CD4-positive, alpha-beta T cell treated with Interleukin-6 at 100 ng/mL for 8 hours (primary cell): ENCODE measurements around the gene MAP3K8.
"Not testable (repeated sequence)": the region's sequence is repeated elsewhere in the genome, so short reads cannot be mapped to it uniquely, and the experiment has no call there.

Source experiments
- DNase-seq: peaks from one replicate; pipeline ENCODE4 v3.0.0-alpha.2; 2020; ENCODE audit warnings: mixed read lengths, low spot score

MAP3K8 gene

DNA sequence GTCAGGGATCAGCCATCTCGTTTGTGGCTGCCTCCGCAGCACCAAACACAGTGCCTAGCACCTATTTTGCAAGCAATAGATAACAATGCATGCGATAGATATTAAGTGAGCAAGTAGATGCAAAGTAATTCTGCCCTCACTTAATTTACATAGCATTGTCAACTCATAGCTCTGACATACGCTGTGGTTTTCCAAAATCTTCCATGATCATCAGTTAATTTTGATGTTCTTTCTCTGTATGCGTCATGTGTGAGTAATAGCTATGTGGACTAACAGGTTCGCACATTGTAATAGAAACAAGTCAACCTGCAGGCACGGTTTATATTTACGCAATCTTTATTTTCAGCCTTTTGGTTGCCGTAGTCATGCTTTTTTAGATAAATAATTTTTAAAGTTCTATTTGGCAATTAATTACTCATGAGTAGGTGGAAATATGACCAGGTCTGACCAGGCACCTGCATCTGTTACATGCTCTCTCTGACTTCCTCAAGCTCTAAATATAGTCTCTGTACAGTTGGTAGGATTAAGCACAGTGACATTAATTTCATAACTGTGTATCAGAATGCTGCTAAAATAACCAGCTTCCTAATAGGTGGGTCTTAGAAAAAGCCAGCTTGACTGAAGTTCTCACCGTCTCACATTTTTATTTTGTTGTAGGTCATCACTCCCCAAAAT, 13.3 kb downstream of the MAP3K8 start:
- no peak for DNase-seq

DNA sequence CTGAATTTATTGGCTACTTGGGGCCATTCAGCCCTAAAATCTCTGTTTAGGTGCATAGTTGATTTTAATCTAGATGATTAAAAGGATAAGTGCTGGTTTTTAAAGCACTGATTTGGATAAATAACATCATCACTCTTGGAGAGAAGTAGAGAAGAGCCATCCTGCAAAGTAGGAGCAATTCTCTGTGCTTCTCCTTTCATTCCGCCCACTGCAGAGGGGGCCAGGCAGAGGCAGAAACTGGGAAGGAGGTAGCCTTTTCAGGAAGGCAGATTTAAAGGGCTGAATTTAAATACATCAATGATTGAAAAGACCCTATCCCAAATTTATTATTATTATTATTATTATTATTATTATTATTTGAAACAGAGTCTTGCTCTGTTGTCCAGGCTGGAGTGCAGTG, 14.1 kb downstream of the MAP3K8 start:
- DNase-seq, result no peak

DNA sequence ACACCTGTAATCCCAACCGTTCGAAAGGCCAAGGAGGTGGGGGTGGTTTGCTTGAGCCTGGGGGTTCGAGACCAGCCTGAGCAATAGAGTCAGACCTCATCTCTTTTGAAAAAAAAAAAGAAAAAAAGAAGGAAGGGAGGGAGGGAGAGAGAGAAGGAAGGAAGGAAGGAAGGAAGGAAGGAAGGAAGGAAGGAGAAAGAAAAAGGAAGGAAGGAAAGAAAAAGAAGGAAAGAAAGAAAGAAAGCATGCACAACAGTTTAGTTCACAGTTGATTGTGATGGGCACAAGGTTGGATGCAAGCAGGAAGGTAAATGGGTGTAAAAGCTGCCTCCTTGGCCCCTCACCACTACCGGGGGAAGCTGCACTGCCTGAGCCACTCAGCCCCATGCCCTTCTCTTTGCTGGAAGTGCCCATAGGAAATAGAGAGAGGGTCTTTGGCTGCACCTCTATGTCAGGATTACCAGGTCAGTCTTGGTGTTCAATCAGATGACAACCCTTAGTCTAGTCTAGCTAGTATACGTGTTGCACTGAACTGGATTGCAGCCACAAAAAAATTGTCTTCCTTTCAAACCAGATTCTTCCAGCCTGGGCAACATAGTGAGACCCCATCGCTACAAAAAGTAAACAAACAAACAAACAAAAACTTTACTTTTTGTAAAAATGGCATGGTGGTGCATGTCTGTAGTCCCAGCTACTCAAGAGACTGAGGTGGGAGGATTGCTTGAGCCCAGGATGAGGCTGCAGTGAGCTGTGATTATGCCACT, 20.0 kb downstream of the MAP3K8 start:
- DNase-seq, result no peak

DNA sequence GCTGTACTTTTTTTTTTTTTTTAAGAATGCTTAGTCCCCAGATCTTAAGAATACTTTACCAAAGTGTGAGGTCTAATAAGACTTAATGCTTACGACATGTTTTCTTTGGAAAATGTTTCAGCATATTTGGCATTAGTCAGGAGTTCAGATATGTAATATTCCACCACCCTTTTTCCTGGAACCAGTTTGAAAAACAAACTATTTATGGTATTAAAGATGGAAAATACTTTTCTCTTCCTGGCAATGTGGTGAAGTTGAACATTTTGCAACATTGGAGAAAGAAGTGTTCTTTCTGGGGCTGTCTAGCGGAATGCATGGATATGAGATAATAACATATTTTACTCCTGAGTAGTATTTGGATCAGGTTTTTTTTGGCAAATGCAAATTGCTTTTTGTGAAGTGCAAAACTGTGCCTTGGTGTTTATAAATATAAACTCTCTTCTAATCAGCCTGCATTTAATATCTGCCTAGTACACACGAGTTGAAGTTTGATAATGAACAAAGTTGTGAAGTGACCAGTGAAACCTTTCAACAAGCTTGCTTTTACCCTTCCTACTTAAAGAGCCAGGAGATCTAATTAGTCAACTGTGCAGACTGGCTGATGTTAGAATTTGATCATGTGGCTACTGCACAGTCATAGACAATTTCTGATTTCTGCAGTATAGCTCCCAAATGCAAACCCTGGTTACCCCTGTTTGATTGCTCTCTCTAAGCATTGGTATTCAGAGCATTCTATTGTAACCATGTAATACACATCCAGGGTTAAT, 20.9 kb downstream of the MAP3K8 start:
- DNase-seq, result no peak

DNA sequence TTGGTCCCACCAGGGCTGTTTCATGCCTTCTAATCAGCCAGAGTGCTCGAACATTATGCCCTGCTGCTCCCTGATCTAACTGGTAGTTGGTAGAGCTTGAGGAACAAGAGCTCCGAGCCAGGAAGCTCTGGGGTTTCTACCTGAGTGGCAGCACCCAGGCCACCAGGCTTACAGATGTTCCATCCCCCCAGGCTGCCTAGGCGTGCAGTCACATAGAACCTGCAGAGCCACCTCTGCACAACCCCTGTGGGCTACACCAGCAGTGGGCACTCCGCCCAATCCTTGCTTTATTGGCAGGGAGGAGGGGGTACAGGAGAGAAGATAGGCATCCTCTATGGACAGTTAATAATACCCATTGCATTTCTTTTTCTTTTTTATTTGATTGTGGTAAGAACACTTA, 21.8 kb downstream of the MAP3K8 start:
- DNase-seq, result peak; percentile 19

DNA sequence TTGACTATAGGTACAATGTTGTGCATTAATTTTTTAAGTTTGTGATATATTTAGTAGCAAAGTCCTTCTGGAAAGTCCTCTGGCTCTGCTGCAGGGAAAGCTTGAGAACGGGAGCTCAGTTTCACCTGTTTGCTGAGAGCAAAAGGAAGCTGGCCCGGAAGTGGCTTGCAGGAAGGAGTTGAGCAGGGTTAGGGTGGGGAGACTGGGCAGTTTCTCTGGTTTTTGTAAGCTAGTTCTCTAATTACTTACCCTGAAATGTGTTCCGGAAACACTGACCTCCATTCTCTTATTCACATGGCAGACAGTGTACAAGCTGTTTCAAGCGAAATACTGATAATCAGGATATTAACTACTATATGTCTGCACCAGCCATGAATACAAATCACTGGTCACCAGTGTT, 22.3 kb downstream of the MAP3K8 start:
- peak; percentile 34 for DNase-seq

DNA sequence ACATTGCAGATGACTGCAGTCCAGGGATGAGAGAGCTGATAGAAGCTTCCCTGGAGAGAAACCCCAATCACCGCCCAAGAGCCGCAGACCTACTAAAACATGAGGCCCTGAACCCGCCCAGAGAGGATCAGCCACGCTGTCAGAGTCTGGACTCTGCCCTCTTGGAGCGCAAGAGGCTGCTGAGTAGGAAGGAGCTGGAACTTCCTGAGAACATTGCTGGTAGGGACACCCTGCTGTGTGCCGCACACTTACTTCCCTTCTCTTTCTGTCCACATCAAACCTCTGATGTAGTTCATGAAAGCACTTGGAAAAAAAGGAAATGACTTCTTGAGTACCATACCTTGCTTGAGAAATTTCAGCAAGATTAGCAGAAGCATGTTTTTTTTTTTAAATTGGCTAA, 25.3 kb downstream of the MAP3K8 start:
- DNase-seq, result no peak

DNA sequence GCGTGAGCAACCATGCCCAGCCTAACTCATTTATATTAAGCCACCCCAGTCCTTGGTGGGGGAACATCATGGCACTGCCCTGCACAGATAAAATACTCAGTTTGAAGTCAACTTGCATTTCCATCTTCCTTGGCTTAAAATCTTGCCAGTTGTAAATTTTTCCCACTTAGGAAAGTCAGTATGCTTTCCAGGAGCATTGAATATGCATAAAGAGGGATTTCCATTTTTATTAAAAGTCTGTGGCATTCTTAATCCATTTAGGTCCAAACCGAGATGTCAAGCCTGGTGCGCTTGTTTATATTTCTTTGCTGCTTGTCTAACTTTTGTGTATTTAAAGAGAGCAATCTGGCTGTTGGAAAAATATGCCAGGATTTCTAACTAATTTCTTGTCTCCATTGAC, 26.1 kb downstream of the MAP3K8 start:
- DNase-seq, result no peak

DNA sequence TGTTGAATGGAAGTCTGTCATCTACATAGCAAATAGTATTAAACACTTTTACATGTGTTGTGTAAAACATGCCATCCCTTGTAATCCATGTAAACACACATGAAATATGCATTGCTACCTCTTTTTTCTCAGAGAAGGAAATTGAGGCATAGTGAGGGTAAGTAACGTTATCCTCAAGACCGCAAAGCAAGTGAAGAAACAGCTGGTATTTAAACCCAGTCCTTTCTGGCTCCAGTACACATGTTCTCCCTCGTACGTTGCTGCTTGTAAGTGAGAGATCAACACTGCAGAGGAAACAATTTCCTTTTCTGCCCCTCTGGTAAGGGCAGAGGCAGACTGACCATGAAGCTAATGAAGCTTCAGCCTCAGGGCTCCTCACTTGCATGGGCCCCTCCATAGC, 28.5 kb downstream of the MAP3K8 start:
- DNase-seq, result no peak

DNA sequence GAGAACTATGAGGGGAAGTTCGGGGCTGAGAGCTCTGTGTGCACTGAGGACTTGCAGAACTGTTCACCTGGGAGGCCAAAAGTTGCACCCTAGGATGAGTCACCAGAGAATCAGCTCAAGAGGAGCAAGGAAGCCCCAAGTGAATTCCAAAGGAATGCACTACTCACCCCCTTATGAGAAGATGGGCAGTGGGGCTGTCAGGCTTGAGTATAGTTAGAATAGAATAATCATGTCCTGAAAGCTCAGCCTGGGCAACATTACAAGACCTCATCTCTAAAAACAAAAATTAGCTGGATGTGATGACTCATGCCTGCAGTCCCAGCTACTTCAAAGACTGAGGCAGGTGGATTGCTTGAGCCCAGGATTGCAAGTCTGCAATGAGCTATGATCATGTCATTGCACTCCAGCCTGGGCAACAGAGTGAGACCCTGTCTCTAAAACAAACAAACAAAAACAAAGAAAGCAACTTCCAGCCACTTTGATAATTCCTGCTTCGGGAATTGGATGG, 30.0 kb downstream of the MAP3K8 start:
- no peak for DNase-seq

DNA sequence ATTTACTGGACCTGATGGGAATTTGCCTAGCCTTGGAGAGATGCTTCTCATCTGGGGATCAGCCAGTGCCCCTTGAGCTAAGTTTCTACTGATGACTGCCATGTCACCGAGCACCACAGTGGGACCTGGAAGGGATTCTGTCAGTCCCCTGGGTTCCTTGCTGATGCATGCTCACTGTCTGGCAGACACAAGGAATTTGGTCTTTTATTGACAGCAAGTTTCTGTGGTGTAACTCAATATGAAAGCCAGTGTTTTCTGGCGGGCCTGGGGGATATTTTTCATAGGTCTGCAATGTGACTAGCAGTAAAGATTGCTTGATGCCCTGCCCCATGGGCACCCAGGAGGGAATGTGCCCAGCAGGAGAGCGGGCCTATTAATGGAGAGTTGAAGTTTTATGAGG, 30.7 kb downstream of the MAP3K8 start:
- DNase-seq, result no peak

DNA sequence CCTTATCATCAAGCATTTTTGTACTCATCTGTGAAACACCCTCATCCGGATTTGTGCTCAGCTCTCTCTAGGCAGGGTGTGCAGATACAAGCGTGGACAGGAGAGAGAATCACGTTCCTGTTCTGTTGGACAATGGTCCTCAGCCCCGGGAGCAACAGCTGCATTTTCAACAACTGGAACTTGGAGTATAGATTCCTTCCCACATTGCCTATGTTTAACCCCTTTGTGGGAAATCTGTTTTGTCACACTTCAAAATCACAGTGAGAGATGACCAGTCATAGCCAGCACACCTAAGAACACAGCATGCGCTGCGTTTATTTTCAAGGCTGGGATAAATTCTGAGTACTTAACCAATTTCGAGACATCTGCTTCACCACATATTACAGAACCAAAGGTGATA, 32.5 kb downstream of the MAP3K8 start:
- DNase-seq, result no peak

DNA sequence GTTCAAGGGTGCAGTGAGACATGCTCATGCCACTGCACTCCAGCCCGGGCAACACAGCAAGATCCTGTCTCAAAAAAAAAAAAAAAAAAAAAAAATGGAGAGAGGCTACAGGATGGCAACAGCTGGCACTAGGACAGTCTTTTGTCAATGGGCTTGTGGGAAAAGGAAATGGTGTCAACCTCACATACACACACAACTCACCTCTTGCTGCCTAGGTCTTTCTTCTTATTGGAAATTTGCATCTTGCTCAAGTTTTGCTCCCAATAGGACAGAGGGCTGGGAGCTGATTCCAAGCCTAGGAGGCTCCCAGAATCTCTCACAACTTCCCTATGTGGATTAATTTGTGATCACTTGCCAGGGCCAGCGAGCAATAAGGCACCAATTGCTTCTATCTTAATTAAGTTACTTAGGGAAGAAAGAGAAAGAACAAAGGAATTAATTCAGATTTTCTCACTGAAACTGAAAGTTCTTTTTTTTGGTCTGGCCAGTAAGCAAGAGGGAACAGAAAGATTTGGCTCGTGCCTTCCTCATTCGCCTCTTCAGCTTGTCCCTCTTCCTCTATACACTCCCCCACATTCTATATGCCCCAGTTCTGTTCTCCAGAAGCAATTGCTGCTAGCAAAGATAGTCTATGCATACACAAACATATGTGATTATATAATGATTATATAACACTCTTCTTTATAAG, 33.8 kb downstream of the MAP3K8 start:
- DNase-seq, result no peak

DNA sequence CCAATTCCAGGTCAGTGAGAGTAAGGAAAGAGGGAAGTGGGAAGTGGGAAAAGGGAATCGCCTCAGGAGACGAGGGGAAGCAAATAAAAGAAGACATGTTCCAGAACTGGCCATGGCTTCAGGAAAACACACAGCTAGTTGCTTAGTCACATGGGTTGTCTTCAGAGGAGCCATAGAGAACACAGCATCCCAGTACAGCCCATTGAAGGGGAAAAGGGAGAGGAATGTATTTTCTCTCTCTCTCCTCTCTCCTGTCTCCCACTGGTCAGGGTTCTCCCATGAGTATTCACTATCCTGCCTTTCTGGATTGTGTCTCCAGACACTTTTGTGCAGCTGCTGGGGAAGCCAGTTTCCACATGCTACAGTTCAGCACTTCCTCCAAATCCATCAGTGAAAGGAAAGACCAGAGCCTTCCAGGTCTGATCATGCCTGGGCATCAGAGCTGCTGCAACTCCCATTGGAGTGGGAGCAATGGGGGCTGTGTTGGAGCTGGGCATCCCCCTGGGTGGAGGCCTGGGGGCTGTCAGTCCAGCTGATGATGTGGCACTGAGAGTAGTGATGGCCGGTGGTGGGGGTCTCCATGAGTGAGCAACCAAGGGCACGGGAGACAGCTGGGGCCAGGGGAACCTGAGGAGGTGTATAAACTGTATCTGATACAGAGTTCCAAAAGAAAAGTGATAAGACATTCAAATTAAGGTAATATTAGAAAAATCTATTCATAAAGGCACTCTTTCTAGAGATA, 38.6 kb downstream of the MAP3K8 start:
- DNase-seq, result no peak

DNA sequence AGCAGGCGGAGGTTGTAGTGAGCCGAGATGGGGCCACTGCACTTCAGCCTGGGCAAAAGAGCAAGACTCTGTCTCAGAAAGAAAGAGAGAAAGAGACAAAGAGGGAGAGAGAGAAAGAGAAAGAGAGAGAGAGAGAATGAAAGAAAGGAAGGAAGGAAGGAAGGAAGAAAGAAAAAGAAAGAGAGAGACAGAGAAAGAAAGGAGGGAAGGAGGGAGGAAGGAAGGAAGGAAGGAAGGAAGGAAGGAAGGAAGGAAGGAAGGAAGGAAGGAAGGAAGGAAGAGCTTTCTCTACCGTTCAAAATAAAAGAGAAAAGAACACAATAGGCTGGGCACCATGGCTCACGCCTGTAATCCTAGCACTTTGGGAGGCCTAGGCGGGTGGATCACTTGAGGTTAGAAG, 41.5 kb downstream of the MAP3K8 start:
- not testable (repeated sequence) for DNase-seq

DNA sequence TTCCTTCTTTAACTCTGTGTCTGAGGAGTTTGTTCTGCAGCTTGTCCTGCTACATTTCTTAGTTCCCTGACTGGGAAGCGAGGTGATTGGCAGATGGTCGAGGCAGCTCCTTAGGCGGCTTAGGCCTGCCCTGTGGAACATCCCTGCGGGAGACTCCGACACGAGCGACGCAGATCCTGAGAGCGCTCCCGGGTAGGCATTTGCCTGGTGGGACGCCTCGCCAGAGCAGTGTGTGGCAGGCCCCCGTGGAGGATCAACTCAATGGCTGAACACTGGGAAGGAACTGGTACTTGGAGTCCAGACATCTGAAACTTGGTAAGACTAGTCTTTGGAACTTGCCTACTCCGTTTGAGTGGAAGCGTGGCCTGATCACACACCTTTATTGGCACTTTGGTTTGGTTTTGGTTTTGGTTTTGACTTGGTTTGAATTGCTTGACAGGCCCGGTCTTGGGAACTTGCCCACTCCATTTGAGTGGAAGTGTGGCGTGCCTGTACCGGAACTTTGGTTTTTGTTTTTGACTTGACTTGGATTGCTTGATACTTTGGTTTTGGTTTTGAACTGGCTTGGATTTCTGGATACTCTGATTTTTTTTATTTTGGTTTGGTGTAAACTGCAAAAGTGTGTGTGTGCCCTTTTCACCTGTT, 42.6 kb downstream of the MAP3K8 start:
- DNase-seq, result no peak

DNA sequence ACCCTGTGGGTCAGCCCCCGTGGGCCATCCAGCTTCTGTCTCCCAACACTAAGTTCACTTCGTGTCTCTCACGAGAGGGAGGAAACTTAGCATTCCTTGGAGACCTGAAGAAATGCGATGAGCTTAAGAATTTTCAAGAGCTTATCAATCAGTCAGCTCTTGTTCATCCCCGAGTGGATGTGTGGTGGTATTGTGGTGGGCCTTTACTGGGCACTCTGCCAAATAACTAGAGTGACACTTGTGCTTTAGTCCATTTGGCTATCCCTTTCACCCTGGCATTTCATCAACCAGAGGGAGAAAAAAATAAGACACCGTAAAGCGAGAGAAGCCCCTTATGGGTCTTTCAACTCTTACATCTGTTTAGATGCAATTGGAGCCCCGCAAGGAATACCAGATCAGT, 45.5 kb downstream of the MAP3K8 start:
- DNase-seq, result not testable (repeated sequence)

DNA sequence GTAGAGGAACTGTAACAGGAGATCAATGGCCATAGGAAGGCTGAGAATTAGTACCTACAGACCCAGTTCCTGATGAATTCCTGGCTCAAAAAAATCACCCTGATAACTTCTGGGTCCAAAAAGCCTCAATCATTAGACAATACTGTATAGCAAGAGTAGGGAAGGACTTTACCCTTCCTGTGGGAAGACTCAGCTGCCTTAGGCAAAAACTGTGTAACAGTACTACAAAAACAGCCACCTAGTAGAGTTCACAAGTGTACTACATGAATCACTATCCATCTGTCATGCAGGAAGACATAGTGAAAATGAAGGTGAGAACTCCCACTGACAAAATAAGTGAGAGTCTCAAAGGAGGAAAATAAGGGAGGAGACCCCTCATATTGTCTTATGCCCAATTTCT, 47.6 kb downstream of the MAP3K8 start:
- no peak for DNase-seq

DNA sequence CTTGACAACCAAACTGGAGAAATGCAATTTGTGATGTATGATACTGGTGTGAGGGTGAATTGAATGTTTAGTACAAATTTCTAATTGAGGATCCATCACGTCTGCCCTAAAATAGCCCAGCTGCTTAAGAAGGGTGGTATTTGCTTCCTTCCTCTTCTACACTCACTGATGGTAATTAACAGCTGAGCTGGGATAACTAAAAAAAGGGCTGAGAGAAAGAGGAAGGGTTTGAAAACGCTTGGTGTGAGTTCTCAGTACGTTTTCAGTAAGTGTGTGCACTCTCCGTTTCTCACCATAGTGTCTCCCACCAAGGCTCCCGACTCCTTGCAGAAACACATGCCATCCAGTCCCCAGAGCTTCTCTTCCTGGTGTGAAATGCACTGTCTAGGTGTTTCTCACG, 54.3 kb downstream of the MAP3K8 start:
- DNase-seq, result no peak

DNA sequence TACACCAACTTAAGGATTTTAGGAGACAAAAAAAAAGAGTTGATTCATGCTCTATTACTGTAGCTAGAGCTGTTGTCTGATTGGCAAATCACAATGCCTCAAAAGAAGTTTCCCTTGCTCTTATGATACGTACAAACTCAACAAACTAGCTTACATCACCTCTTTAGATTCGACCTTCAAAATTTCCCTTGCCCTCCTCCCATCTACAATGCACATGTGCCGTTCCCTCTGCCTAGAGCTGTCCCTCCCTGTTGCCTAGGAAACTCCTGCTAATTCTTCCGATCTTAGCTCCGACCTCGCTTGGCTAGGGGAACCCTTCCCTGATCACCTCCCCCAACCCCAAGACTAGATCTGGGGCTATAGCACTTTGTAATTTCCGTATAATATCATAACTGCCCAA, 55.4 kb downstream of the MAP3K8 start:
- DNase-seq, result no peak
